SK-N-SH (cell line): ENCODE data around the gene MXI1.

Source experiments
- EP300 ChIP-seq, 2 experiments: IDR thresholded peaks; 2 replicates each; pipeline versions ENCODE4 v1.4.0 to v1.6.1; 2012; ENCODE audit warnings: borderline replicate concordance in 1 of 2, low read depth in 1 of 2, low read length in 1 of 2
- EZH2phosphoT487 ChIP-seq: fragments of 200-600 bp; sonication (generic); IDR thresholded peaks from 2 replicates; pipeline ENCODE4 v1.6.1; 2017; ENCODE audit warnings: low read depth, mixed run types, mild to moderate bottlenecking, antibody characterized with exemption, moderate library complexity, borderline replicate concordance
- POLR2AphosphoS5 ChIP-seq: IDR thresholded peaks from 2 replicates; pipeline ENCODE4 v1.6.1; 2012; ENCODE audit warnings: low read depth, low read length
- TAF1 ChIP-seq: IDR thresholded peaks from 2 replicates; pipeline ENCODE4 v1.6.1; 2012; ENCODE audit warnings: low read depth, mild to moderate bottlenecking, low read length, moderate library complexity, borderline replicate concordance
- TF ChIP-seq, protein P1 (sequence below): fragments of 200-600 bp; sonication (generic); IDR thresholded peaks from 2 replicates; pipeline ENCODE4 v1.6.1; 2017; ENCODE audit warnings: antibody characterized with exemption, mild to moderate bottlenecking, moderate library complexity
- TF ChIP-seq, protein P2 (sequence below): IDR thresholded peaks from 2 replicates; pipeline ENCODE4 v1.4.0; 2012; ENCODE audit warnings: low read depth, borderline replicate concordance

DNA sequence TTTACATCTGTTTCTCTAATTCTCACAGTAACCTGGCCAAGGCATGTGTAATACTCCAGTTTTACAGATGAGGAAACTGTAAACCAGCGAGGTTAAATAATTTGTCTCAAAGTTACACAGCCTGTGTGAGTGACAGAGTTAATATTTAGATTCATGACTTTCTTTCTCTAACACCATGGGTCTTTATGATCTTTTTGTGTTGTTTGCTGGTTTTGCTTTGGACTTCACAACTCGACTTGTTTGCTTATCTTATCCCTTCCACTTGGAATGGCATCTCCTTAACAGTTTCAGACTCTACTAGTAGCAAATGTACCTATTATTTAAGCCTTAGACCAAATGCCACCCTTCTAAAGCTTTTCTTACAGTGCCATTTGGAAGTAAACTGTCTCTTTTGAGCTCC, 34.4 kb downstream of the MXI1 start:
- TF ChIP-seq, protein P1, sequence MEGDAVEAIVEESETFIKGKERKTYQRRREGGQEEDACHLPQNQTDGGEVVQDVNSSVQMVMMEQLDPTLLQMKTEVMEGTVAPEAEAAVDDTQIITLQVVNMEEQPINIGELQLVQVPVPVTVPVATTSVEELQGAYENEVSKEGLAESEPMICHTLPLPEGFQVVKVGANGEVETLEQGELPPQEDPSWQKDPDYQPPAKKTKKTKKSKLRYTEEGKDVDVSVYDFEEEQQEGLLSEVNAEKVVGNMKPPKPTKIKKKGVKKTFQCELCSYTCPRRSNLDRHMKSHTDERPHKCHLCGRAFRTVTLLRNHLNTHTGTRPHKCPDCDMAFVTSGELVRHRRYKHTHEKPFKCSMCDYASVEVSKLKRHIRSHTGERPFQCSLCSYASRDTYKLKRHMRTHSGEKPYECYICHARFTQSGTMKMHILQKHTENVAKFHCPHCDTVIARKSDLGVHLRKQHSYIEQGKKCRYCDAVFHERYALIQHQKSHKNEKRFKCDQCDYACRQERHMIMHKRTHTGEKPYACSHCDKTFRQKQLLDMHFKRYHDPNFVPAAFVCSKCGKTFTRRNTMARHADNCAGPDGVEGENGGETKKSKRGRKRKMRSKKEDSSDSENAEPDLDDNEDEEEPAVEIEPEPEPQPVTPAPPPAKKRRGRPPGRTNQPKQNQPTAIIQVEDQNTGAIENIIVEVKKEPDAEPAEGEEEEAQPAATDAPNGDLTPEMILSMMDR = no peak
- TF ChIP-seq TAF1 (no peak), POLR2AphosphoS5 (no peak), EZH2phosphoT487 (no peak), EP300 (IDR thresholded peaks at IDR 0.05; ENCODE audit: borderline replicate concordance in 1 of 2, low read depth in 1 of 2, low read length in 1 of 2) (no peak)
- TF ChIP-seq, protein P2, sequence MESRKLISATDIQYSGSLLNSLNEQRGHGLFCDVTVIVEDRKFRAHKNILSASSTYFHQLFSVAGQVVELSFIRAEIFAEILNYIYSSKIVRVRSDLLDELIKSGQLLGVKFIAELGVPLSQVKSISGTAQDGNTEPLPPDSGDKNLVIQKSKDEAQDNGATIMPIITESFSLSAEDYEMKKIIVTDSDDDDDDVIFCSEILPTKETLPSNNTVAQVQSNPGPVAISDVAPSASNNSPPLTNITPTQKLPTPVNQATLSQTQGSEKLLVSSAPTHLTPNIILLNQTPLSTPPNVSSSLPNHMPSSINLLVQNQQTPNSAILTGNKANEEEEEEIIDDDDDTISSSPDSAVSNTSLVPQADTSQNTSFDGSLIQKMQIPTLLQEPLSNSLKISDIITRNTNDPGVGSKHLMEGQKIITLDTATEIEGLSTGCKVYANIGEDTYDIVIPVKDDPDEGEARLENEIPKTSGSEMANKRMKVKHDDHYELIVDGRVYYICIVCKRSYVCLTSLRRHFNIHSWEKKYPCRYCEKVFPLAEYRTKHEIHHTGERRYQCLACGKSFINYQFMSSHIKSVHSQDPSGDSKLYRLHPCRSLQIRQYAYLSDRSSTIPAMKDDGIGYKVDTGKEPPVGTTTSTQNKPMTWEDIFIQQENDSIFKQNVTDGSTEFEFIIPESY = no peak
